PFSK-1 (cell line): ENCODE data around the gene ANKRD37.

Experiments used
- REST ChIP-seq, 2 experiments: IDR thresholded peaks; 2 replicates each; pipeline versions ENCODE4 v1.6.1 to v1.8.0; 2011 to 2012; ENCODE audit warnings: low read depth in 2 of 2, low read length in 2 of 2, control low read depth in 1 of 2, inconsistent platforms in 1 of 2, mild to moderate bottlenecking in 1 of 2, moderate library complexity in 1 of 2; ENCODE audit not compliant: insufficient read depth in 1 of 2
- SIN3A ChIP-seq: IDR thresholded peaks from 2 replicates; pipeline ENCODE4 v1.6.1; 2012; ENCODE audit warnings: mild to moderate bottlenecking, low read length, moderate library complexity, borderline replicate concordance; ENCODE audit not compliant: insufficient read depth
- TAF1 ChIP-seq: IDR thresholded peaks from 2 replicates; pipeline ENCODE4 v1.6.1; 2012; ENCODE audit warnings: low read length, control low read depth, borderline replicate concordance; ENCODE audit not compliant: insufficient read depth

DNA sequence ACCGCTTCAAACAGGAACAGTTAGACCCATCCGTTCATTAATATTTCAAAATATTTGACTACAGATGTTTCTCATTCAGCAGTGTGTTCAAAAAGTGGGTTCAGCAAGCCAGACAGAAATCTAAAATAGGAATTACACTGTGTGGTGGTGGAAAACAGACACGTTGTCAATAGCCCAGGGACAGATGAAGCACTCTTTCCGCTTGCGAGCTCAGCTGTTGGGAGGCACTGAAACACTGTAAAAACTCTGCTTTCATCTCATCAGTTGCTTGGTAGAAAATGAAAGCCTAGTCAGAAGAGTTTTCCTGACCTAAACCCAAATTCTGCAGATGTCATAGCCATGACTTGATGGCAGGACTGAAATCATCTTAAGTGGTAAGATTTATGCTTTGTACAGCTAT lies 39.4 kb upstream of the ANKRD37 start:
- no peak for TF ChIP-seq REST (IDR thresholded peaks at IDR 0.05; ENCODE audit: insufficient read depth in 1 of 2, low read depth in 2 of 2, low read length in 2 of 2)
- no peak for TF ChIP-seq SIN3A
- no peak for TF ChIP-seq TAF1
